Activated CD4-positive, alpha-beta T cell treated with anti-CD3 and anti-CD28 coated beads, Interleukin-10, Interleukin-2, amounts not matched to agents 100 ng/mL and 50 ng/mL, durations not matched to agents 16 hours and 8 hours (primary cell): ENCODE data around the gene RAB41.
A peak's percentile ranks its signal among the peaks of the same experiment; 100 is the strongest.
"Not testable (repeated sequence)": the region's sequence is repeated elsewhere in the genome, so short reads cannot be mapped to it uniquely, and the experiment has no call there.

Source experiments
- DNase-seq: peaks from one replicate; pipeline ENCODE4 v3.0.0-alpha.2; 2020

RAB41 gene

DNA sequence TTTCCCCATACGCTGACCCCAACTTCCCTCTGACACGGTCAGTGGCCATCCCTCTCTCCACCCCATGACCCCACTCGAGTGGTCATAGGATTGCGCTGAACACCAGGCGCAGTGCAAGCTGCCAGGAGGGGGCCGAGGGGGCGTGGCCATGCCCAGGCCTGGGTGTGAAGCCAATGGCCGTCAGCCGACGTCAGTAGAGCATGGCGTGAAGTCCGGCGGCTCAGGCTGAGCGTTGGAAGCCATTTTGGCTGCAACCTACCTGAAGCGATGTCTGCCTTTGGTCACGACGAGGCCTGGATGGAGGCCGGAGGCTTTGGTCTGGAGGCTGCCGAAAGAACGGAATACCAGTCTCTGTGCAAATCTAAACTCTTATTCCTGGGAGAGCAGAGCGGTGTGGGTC lies at the start of gene RAB41:
TSS of gene RAB41 (plus strand) at position 222 of the 400 bp plus-strand sequence. CDS start at position 268, 46 bp downstream.
- no peak for DNase-seq

DNA sequence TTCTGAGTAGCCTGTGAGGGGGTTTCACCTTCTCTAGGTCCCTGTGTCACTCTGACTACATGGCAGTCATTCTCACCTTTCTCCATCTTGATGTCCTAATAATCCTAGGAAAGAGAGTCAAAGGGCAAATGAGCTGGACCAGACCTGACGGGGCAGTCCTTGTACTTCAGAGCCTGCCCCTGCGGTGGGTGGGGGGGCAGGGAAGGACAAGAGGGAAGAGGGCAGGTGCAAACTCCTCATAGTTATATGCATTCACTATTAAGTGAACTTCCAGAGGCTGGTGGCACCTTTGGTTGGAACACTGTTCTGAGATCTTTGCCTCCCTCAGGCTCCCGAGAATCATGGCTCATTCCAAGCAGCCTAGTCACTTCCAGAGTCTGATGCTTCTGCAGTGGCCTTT lies 47.6 kb upstream of the RAB41 start, which contains the start of gene AWAT1:
TSS of gene AWAT1 (plus strand) at position 301 of the 400 bp plus-strand sequence. CDS start at position 342, 41 bp downstream.
- no peak for DNase-seq

DNA sequence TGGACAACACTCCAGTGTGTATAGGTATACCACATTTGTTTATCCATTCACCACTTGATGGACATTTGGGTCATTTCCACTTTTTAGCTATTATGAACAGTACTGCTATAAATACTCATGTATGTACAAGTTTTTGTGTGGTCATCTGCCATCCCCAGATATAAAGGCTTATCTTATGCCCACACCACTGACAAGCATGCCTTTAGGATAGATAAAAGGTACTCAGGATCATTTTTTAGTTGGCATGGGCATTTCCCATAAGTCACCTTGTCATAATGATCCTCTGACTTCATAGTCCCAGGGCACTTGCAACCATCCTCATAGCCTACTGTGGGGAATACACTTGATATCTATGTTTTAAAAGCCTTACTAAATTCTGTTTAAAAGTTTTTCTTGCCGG lies 41.2 kb upstream of the RAB41 start:
- no peak for DNase-seq

DNA sequence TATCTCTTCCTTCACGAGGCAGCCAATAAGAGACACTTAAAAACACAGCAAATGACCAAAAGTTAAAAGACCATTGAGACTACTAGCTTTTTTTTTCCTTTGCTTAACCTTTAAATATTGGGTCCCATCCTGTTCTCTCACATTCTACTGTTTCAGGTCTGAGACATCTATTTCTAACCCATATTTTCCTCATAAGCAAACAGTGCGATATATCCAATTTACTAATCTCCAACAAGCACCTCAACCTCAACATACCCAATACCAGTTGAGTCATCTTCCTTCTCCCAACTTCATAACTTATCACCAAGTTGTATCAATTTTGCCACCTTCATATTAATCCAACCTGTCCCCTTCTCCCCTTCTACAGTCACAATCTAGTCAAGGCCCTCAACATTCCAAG lies 40.5 kb upstream of the RAB41 start:
- no peak for DNase-seq

DNA sequence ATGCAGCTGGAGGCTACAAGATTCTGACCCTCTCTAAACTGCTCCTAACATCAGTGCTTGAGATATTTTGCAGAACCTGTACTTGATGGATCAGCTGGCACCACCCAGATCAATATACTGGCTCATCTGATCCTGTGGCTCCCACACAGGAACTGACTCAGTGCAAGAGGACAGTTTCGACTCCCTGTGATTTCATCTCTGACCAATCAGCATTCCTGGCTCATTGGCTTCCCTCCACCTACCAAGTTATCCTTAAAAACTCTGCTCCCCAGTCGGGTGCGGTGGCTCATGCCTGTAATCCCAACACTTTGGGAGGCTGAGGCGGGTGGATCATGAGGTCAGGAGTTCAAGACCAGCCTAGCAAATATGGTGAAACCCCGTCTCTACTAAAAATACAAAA lies 38.4 kb upstream of the RAB41 start:
- not testable (repeated sequence) for DNase-seq

DNA sequence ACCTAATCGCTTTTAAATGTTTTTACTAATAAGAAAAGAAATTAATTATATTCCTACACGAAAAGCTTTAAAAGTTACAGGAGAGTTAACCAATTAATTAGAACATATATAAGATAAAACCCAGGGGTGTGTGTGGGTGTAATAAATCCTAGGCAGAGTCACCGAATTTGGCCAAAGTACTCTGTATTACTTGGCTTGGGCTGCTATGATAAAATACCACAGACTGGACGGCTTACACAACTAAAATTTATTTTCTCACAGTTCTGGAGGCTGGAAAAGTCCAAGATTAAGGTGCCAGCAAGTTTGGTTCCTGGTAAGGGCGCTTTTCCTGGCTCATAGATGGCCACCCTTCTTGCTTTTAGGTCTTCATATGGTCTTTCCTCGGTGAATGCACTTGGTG lies 37.1 kb upstream of the RAB41 start:
- no peak for DNase-seq

DNA sequence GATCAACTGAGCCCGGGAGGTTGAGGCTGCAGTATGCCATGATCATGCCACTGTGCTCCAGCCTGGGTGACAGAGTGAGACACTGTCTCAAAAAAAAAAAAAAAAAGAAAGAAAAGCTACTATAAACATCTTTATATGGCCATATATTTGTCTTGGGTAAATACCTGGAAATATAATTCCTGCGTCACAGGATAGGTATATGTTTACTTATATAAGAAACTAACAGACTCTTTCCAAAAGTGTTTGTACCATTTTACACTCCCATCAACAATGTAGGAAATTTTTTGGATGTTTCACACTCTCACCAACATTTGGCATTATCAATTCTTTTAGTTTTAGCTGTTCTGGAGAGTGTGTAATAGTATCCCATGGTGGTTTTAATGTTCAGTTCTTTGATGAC lies 34.7 kb upstream of the RAB41 start:
- DNase-seq = no peak

DNA sequence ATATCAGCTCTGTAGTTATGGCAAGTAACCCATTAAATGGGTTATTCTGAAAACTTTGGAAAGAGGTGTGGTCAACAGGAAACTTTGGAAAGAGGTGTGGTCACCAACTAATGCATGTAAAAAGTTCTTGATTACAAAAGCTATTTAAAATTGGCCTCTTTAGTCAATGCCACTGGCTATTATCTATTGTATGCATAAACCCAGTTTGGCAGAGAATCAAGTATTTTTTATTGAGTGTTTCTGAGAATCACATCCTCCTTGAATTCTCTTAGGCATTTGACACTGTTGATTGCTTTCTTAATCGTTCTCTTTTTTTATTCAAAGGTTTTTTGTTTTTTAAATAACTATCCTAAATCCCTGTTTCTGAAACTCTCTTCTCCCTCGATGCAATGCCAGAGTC lies 29.5 kb upstream of the RAB41 start:
- no peak for DNase-seq

DNA sequence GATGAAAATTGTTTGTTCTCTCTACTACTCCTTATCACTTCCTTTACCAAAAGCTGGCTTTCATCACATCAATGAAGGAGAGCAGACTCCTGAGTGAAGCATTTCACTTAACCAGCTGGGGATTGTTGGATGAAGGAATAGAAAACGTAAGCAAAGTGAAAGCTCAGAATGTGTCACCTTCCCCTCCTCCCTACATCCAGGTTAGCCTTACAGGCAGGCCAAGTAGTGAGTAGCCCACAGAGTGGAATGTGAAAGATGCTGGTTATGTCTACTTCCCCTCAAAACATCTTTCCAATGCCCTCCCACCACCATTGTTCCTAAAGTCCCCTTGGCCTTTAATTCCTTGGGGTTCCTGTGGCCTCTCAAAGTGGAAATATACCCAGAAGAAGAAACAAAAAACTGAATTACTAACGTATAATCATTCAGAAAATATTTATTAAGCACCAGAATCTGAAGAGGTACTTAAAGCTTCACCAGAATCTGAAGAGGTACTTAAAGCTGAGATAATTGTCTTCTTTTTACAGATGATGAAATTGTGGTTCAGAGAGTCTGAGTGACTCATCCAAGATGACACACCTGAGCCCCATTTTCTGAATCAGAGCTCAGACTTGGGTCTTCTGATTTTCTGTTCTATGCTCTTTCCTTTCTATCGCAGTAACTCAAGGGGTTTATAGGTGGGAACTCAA lies 28.5 kb upstream of the RAB41 start:
- DNase-seq = peak; percentile 20

DNA sequence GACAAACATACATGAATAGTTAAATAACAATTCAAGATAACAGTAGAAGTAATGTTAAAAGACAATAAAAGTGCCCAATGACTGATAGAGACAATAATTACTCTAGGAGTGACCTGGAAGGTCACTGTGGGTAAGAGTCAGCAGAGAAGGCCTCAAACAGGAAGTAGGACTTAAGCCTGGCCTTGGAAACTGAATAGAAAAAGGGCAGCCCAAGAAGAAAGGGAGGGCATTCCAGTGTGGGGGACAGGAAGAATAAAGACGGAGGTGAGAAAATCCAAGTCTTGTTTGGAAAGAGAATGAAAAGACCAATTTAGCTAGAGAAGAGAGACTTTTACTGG lies 27.9 kb upstream of the RAB41 start:
- DNase-seq = no peak

DNA sequence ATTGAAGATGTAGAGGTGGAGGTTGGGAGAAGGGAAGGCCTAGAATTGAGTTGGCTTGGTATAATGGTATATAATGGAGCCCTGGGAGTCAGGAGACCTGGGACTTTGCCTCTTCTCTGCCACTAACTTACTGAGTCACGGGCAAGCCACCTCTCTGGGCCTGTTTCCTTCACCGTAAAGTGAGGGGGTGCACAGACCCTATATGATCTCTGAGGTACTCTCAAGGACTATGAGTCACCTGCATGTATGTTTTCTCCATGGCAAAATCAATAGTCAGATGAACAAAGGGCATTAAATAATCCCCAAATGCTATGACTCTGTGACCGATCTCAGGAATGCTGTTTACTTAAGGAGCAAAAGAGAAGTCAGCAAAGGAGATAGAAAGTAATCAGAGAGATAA lies 27.1 kb upstream of the RAB41 start:
- no peak for DNase-seq

DNA sequence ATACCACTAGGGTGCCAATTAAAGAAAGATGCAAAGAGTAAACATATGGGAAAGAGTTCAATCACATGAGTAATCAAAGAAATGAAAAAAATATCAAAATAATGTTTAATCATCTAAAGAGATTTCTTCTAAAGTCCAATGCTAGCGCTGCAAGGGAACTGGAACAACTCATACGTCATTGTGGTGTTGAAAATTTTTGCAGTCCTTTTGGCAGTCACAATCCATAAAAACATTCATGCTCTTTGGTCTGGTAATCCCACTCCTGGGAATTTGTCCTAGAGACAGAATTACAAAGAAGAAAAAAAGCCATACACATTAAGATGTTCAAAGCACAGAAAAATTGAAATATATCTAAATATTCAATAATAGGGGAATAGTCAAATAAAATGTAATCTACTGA lies 26.5 kb upstream of the RAB41 start:
- no peak for DNase-seq

DNA sequence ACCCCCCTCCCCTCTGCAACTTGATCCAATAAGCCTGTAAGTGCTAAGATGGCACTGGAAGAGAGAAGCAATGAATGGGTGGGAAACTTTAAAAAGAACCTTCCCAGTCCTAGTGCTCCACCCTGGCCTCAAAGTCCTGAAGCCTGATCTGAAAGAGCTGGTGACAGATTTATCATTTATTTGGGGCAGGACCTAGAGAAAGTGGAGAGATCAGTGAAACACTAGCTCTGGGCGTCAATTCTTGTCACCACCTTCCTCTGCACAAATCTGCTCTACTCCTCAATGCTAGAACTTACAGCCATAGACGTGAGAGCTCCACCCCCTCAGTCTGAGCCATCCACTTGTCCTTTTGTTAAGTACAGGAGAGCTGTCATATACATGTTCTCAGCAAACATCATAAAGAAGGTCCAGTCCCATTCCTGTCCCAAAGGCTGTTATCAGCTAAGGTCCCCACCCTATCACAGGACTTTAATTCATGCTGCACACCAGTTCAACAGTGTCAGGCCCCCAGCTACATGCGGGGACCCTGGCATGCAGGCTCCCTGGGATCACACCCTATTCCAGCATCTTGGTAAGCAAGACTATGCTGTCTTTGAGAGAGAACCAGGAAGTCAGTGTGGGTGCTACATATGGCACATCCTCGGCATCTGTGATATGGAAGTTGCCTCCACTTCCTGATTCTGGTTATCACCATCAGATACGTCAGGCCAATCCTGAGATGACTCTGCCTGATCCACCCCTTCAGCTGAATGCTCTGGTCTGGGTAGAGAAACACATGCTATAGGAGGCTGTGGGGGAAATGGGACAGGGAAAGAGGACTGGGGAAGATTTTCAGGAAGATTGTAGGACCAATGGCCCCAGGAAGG lies 24.3 kb upstream of the RAB41 start:
- no peak for DNase-seq

DNA sequence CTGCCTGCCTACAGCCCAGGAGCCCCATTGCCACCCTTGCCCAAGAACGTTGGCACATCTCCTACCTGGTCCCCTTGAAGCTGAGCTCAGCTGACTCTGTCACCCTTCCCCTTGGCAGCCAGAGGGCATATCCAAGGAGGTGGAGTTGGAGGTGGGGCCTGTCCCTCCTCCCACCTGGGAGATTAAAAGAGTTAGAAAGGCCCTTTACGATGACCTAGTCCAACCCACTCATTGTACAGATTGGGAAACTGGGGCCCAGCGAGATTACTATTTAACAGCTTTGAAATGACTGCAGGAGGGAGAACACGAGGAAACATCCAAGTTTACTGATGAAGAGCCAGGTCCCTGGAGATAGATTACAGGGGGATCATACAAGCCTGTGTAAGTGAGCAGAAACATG lies 21.9 kb upstream of the RAB41 start, which contains the start of gene P2RY4:
TSS of gene P2RY4 (minus strand) at position 101 of the 400 bp plus-strand sequence. CDS start 580 bp downstream, outside the sequence.
- no peak for DNase-seq

DNA sequence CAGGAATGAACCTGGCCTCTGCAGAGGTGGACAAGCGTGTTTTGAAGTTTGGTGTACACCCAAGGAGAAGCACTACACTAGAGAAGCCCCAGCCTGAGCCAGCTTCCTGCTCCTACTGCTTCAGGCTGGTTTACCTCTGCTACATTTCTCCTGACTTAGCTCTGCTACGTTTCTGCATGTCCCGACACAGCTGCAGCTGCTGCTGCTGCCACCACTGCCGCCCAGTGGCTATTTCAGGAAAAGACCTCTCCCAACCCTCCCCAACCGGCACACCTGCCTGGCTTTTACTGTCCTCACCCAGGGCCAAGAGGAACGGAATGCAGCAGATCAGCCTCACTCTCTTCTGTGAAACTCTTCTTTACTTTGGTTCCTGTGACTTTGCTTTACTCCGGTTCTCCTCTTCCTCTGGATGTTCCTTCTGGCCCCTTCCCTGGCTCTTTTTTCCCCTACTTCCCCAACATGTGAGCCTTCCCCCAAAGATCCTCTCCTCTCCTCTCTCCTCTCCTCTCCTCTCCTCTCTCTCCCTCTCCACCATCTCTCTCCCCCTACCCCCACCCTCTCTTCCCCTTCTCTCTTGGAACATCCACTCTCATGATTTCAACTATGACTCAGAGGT lies 18.9 kb upstream of the RAB41 start:
- peak; percentile 60 for DNase-seq

DNA sequence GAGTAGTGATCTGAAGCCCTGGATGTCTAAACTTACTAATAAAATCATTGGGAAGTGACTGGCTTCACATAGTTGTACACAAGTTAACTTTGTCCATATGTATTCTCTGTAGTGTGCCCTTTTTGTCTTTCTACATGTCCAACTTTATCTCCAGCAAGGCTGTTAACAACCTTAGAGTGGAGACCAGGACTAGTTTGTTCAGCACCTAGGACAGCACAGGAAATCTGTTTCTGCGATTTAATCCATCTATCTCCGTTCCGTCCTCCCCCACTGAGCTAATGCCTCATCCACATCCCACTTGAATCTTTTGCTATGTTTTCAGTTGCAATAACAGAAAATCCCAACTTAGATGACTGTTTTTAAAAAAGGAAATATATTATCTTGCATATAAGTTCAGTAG lies 17.2 kb upstream of the RAB41 start:
- no peak for DNase-seq

DNA sequence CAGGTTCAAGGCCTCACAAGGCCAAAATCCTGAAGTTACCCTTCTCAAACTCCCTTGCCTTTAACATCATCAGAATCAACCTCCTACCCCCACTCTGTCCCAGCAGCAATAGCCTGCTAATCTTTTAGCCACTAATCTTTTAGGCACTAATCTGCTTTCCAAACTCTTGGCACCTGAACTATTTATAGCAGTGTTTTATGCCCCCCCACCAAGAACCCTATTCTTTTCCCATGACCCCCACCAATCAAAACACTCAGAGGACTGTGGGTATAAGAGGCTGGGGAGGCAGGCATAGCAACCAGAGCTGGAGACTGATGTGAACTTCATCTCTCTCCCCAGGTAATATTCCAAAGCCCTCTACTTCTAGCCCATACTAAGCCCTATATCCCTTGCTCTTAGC lies 13.9 kb upstream of the RAB41 start, which contains the start of gene ARR3:
TSS of gene ARR3 (plus strand) at position 301 of the 400 bp plus-strand sequence. CDS start 1,052 bp downstream, outside the sequence.
- DNase-seq = no peak

DNA sequence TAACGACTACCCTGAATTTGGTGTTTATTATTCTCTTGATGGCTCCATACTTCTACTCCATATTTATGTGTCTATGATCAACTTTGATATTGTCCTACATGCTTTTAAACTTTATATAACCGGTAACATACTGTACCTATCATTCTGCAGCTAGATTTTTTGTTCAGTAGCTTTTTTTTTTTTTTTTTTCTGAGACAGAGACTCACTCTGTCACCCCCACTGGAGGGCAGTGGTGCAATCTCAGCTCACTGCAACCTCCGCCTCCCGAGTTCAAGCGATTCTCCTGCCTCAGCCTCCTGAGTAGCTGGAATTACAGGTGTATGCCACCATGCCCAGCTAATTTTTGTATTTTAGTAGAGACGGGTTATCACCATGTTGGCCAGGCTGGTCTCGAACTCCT lies 7.9 kb upstream of the RAB41 start:
- DNase-seq = not testable (repeated sequence)

DNA sequence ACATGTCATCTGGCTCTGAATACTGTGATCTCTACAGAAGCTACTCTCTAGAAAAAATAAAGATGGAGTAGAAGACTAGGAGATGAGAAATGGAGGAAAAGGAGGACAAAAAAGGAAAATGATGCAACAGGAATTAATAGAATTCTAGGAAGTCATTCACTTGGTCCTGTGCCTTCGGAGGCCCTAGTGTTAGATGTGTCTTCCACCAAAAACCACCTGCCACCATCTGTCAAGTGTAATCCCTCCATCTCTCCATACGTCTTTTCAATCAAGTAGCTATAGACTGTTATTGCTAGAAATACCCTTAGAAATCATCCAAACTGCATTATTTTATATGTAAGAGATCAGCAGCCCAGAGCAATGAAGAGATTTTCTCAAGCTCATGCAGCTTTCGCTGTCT lies 2.9 kb upstream of the RAB41 start:
- no peak for DNase-seq

DNA sequence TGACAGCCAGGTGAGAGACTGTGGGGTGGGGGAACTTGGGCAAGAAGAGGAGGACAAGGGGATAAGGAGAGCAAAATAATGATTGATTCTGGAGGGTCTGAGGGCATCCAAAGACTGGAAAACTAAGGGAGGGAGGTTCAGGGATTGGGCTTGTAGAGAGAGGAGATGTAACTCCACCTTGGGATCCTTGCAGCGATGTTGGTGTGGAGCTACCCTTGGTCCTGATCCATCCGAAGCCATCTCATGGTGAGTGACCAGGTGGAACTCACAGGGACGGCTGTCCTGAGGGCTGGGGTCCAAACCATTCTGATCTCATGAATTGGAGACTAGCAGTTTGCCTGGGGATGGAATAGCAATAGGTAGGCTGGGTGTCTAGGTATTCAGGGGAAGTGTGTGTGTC lies 1.4 kb upstream of the RAB41 start:
- no peak for DNase-seq

DNA sequence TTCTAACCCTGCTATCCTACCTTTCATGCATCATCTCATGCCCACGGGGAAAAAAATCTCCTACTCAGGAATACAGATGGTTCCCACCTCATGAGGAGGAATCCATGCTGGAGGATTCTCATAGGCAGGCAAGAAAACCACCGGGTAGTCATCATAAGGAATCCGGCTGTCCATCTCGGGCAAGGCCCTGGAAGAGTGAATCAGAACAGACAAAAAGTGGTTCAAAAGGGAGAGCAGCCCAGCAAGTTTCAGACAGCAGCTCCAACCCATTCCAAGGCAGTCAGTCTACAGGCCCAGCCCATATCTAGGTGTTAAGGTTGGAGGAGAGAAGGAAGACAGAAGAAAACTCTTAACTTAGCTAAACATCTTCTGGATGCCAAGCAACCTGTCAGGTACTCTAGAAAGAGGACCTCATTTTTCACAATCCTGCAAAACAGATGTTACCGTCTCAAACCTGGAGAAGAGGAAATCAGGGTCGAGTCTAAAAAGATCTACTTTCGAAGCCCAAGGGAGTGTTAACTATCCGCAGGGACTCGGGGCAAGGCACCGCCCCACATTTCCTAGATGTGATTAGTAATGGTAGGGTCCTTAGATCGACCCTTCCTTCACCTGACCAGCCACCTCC lies 7.3 kb downstream of the RAB41 start:
- no peak for DNase-seq

DNA sequence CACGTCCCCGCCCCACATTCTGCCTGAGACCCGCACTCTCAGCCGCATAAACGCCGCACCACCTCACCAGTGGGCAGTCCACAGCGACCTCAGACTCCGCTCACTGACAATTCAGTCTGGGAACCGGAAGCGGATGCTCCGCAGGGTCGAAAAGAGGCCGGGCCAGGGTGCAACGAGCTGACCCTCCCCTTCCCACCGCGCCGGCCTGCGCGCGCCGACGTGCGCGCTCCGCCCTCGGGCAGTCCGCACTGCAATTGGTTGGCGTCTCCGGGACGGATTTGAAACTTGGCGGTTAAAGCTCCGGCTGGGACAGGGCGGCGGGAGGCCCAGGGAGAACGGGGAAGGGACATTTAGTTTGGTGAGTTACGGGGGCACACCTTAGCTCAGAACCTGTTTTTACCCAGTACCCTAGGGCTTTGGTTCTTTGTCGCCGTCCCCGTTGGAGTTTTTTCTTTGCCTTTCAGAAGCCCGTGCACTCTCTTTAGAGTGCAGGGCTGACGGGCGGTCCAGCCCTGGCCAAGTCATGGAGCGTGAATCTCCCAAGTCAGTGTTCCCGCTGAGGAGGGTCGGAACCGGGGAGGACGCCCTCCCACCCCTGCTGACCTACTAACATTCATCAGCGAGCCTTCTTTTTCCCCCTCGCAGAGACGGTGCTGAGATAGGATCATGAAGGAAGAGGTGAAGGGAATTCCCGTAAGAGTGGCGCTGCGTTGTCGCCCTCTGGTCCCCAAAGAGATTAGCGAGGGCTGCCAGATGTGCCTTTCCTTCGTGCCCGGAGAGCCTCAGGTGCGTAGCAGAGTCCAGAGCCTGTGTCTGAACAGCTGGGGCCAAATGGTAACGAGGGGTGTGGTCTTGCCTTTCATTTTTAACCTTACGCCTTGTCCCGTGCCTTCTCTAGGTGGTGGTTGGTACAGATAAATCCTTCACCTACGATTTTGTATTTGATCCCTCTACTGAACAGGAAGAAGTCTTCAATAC lies 8.1 kb downstream of the RAB41 start, which contains the start of the genes KIF4A and PDZD11:
TSS of gene KIF4A (plus strand) at position 312 of the 978 bp plus-strand sequence. CDS start at position 667, 355 bp downstream.
TSS of gene PDZD11 (minus strand) at position 135 of the 978 bp plus-strand sequence. CDS start 586 bp downstream, outside the sequence.
- peak; percentile 91 for DNase-seq
